ENCODE measurements around the gene ZNF350.
"Not testable (repeated sequence)": the region's sequence is repeated elsewhere in the genome, so short reads cannot be mapped to it uniquely, and the experiment has no call there.

ZNF350 gene

DNA sequence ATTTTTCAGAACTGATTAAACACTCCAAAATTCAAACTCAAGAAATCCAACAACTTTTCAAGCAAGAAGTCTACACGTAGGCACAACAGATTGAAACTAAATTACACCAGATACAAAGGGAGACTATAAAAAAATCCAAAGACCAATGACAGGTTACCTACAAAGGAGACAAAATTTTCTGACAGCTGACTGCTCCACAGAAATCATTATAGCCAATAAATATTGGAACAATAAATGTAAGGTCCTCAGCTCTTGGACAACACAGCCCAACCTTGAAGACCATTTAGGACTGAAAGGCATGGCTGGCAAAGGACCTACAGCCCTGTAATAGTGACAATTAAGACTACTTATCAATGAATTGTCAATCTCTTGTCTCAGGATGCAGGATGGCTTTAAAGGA, 15.9 kb downstream of the ZNF350 start:
- no peak overlapping the region for H3K4me3 ChIP-seq (ENCODE audit: low read depth, low read length)
- TF ChIP-seq CTCF (IDR thresholded peaks at IDR 0.05; ENCODE audit: borderline replicate concordance, insufficient read depth, low read depth, low read length): no peak

DNA sequence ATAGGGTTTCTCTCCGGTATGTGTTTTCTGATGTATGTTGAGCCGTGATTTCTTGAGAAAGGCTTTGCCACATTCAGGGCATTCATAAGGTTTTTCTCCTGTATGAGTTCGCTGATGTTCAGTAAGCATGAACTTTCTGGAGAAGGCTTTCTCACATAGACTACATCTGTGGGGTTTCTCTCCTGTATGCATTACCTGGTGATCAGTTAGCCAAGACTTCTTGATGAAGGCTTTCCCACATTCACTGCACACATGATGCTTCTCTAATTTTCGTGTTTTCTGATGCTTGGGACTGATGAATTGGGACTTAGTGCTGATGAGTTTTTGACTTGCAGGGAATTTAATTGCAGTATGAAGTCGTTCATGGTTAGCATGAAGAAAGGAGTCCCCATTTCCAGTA, 21.1 kb downstream of the ZNF350 start:
- no peak overlapping the region for H3K4me3 ChIP-seq (ENCODE audit: low read depth, low read length)
- no peak for TF ChIP-seq CTCF (IDR thresholded peaks at IDR 0.05; ENCODE audit: borderline replicate concordance, insufficient read depth, low read depth, low read length)

- H3K4me3 ChIP-seq (ENCODE audit: low read depth, low read length): not testable (repeated sequence)
Observed at GRCh38 chr19:51960621-51961233, 25.9 kb downstream of the ZNF350 start.

DNA sequence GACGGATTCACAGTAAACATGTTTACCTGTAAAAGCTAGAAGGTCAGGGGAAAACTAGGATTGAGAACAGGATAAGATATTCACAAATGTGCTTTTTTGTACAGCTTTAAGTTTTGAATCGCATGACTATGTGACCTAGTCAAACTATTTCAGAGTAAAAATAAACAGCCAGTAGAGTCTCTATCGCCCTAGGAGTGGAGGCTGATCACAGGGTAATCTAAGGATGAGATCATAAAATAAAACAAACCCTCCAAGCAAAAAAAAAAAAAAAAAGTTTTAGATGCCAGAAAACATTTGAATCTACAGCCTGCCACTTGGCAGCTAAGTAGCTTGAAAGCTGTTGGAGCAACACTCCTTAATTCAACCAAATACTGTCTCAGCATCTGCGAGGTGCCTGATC, 26.8 kb downstream of the ZNF350 start:
- no peak overlapping the region for H3K4me3 ChIP-seq (ENCODE audit: low read depth, low read length)
- no peak for TF ChIP-seq CTCF (IDR thresholded peaks at IDR 0.05; ENCODE audit: borderline replicate concordance, insufficient read depth, low read depth, low read length)

GRCh38 chr19:51957846-51958245, 28.8 kb downstream of the ZNF350 start:
- H3K4me3 ChIP-seq (ENCODE audit: low read depth, low read length): not testable (repeated sequence)

- TF ChIP-seq CTCF (IDR thresholded peaks at IDR 0.05; ENCODE audit: borderline replicate concordance, insufficient read depth, low read depth, low read length): no peak
- no peak overlapping the region for H3K4me3 ChIP-seq (ENCODE audit: low read depth, low read length)
Observed at GRCh38 chr19:51948975-51949374, 37.7 kb downstream of the ZNF350 start.

DNA sequence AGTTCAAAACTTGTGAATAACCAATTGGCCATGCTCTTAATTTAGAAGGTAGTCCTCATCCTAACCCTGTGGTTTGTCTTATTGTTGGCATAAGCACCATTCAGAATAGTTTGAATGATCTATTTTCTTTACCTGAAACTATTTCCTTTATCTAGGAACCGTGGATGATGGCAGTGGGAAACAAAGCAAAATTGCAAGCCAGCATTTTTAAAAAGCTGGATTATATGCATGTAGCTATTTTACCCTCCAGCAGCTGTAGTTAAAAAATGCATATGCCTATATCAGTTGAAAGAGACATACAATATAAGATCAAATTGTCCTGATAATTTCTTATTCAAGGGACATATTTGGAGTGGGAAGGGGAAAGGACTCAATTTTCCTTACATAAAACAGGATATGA, 40.0 kb downstream of the ZNF350 start:
- H3K4me3 ChIP-seq (ENCODE audit: low read depth, low read length): no peak overlapping the region
- TF ChIP-seq CTCF (IDR thresholded peaks at IDR 0.05; ENCODE audit: borderline replicate concordance, insufficient read depth, low read depth, low read length): no peak

GRCh38 chr19:51944798-51945552, 41.7 kb downstream of the ZNF350 start:
- no peak overlapping the region for H3K4me3 ChIP-seq (ENCODE audit: low read depth, low read length)
- TF ChIP-seq CTCF (IDR thresholded peaks at IDR 0.05; ENCODE audit: borderline replicate concordance, insufficient read depth, low read depth, low read length): no peak
